RKO (cell line): Measurements from ENCODE around the gene XRN2.
A peak's percentile ranks its signal among the peaks of the same experiment; 100 is the strongest.

Source experiments
- DNase-seq: peaks from one replicate; pipeline ENCODE4 v3.0.0-alpha.2; 2016; ENCODE audit warnings: low spot score

Gene XRN2, protein sequence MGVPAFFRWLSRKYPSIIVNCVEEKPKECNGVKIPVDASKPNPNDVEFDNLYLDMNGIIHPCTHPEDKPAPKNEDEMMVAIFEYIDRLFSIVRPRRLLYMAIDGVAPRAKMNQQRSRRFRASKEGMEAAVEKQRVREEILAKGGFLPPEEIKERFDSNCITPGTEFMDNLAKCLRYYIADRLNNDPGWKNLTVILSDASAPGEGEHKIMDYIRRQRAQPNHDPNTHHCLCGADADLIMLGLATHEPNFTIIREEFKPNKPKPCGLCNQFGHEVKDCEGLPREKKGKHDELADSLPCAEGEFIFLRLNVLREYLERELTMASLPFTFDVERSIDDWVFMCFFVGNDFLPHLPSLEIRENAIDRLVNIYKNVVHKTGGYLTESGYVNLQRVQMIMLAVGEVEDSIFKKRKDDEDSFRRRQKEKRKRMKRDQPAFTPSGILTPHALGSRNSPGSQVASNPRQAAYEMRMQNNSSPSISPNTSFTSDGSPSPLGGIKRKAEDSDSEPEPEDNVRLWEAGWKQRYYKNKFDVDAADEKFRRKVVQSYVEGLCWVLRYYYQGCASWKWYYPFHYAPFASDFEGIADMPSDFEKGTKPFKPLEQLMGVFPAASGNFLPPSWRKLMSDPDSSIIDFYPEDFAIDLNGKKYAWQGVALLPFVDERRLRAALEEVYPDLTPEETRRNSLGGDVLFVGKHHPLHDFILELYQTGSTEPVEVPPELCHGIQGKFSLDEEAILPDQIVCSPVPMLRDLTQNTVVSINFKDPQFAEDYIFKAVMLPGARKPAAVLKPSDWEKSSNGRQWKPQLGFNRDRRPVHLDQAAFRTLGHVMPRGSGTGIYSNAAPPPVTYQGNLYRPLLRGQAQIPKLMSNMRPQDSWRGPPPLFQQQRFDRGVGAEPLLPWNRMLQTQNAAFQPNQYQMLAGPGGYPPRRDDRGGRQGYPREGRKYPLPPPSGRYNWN

DNA sequence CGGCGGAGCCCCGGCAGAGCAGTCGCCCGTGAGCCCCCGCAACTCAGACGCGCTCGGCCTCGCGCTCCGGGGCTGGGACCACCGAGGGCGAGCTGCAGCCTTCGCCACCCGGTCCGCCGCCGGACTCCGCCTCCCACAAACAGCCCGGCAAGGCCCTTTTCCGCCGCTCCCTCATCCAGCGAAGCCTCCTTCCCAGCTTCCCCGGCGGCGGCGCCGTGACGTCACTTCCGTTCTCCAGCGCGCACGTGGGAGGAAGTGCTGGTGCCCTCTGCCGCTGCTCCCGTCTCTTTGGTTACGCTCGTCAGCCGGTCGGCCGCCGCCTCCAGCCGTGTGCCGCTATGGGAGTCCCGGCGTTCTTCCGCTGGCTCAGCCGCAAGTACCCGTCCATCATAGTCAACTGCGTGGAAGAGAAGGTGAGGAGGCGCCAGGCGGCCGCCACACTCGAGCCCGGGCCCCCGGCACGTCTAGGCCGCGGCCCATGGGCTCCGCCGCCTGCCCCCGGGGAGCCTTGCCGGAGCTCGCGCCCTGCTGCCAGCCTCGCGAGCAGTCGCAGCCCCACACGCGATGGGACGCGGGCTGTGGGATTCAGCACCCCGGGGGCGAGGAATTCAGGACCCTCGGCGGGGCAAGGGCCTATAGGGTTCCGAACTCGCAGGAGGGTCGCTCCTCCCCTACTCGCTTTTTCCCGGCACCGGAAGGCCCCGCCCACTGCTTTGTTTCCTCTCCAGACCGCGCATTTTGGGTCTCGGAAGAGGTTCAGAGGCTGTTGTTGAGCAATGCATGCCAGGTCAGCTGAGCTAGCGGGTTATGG is at the start of gene XRN2:
Gene XRN2, plus strand, starts transcription at position 271 of the 811 bp plus-strand sequence. Its CDS starts 68 bp downstream, at position 339.
- DNase-seq, result peak; percentile 96

DNA sequence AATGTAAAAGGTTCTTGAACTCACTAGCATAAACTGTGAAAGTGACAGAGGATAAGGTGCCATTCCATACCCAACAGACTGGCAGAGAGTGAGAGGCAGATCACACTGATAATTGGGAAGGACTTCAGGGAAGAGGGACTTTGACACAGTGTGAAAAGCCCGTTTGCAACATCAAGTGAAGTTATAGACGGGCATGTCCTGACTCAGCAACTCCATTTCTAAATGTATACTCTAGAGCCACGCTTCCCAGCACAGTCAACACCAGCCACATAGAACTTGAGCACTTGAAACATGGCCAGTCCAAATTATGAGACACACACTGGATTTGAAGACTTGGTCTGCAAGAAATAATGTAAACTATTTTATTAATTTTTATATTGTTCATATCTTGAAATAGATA is 45.9 kb upstream of the XRN2 start:
- no peak for DNase-seq

GRCh38 chr20:21258411-21258810 is 44.7 kb upstream of the XRN2 start:
- no peak for DNase-seq

DNA sequence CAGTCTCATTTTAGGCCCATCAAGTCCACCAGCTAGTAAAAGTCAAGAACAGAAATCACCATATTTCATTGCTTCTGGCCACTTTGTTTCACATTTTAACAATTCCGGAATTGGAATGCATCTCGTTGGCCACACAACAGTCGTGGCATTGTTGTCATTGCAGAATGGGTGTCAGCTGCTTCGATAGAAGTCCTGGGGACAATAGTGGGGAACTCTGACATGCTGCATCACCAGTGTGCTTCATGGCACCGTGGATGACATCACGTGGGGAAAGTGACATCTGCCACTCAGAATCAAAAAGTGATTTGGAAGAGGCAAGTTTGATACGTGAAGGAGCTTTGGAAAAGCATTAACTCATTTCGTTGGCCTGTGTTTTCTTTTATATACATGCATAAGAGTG is 43.8 kb upstream of the XRN2 start:
- DNase-seq, result no peak

DNA sequence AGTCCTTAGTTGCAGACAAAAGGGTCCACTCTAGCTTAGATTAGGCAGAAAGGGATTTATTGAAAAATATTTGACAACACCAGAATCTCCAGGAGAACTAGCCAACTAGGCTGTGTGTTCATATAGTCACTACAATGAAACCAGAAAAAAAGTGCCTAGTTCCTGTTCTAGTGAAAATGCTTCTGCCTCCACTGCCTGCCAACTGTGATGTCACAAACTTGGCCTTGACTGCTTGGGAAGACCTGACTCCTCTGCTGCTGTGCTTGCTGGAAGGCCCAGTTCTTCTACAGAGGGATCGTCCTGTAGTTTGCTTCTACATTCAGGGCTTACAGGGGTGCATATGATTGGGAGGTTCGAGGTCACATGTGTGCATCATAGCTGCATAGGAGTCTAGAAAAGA is 40.3 kb upstream of the XRN2 start:
- DNase-seq, result no peak

- no peak for DNase-seq
Observed at GRCh38 chr20:21265261-21266190, 37.6 kb upstream of the XRN2 start.

DNA sequence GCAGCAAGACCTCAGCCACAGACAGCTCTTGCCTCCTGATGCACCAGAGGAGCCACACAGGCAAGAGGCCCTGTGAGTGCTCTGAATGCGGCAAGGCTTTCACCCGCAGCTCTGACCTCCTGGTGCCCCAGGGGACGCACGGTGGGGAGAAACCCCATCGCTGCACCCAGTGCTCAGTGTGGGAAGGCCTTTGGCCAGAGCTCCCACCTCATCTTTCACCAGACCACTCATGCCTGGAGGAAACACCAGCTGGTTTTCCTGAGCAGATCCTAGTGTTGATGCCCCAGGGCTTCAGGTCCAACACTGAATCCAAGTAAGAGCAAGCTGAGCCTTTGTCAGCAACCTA is 37.0 kb upstream of the XRN2 start:
- DNase-seq, result no peak

GRCh38 chr20:21269772-21270171 is 33.4 kb upstream of the XRN2 start:
- DNase-seq, result no peak

GRCh38 chr20:21270806-21271205 is 32.3 kb upstream of the XRN2 start:
- DNase-seq, result no peak

GRCh38 chr20:21272279-21272678 is 30.9 kb upstream of the XRN2 start:
- no peak for DNase-seq

GRCh38 chr20:21272679-21273078 is 30.5 kb upstream of the XRN2 start:
- no peak for DNase-seq

DNA sequence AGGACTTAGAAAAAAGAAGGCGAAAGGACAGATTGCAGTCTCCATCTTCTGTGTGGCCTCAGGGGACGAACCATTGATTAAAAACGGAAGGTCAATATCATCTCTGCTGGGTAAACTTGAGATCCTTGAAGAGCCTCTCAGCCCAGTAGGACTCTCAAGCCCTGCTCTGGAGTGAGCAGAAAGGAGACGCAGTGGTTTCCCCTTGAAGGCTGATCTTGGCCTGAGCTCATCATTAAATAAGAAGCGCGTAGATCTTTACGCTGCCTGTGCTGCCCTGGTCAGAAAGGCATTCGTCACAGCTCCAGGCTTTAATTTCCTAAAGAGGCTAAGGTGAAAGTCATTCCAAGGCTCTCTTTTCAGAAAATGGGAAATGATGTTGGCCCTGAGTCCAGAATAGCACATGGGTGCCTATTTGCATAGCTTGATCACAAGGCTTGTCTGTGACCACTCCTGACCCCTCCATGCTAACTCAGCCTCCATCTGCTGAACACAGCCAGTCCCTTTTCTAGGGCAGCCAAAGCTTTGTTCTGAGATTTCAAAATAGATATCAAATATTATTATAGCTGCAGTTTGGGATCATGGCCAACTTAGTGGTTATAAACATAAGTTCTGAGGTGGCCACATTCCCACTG is 29.3 kb upstream of the XRN2 start:
- DNase-seq, result no peak

DNA sequence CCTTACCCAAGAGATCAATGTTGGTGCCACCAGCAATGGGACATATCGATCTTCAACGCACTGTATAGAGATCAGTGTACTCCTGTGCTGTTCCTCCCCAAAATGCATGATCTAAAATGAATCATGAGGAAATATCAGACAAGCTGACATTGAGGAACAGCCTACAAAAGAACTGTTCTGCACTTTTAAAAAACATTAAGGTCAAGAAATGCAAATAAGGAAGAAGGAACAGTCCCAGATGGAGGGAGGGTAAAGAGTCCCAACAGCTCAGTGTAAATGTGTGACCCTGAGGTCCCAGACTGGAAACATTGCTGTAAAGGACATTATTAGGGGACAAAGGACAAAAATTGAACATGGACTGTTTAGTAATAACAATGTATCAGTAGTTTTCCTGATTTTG is 24.3 kb upstream of the XRN2 start:
- no peak for DNase-seq

DNA sequence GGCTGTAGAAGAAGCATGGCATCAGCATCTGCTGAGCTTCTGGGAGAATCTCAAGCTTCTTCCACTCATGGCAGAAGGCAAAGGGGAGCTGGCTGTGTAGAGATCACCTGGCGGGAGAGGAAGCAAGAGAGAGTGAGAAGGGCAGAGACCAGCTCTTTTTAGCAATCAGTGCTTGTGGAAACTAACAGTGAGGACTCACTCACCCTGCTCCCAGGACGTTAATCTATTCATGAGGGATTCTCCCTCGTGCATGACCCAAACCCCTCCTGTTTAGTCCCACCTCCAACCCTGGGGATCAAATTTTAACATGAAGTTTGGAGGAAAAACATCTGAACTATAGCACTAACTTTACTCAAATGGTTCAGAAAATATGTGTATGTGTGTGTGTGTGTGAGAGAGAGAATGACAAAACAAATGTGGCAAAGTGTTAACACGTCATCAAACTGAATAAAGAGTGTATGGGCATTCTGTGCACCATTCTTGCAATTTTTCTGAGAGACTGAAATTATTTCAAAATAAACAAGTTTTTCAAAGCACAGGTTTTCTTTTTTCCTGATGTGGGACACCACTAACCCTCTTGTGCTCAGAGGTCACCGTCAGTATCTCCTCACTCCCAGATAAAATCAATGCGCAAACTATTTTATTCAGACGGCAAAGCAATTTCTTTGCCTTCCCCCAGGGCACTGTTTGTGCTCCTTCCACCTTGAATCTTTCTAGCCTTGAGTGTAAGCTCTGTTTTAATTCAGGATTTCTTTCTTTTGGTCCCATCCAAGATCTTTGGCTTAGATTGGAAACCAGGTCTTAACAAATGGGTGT is 23.2 kb upstream of the XRN2 start:
- no peak for DNase-seq

DNA sequence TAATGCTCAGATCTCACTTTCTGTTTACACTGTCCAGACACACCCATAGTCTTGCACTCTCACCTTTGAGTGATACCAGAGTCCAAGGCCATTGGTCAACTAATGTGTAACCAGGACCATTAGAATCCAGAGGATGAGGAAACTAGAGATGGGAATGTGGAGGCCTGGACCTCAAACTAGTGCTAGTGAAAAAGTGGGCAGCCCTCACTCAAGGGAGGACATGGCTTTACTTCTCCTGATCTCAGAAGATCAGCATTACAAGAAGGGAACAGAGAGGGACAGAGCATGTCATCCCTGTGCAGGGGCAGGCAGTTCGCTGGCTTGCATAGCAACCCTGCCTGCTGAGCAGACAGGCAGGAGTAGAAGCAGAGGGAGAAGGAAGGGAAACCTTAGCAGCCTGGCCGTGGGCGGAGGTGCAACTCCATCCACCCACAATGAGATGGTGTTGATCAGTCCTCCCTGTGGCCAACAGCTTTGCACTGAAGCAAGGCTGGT is 22.6 kb upstream of the XRN2 start:
- DNase-seq, result no peak

DNA sequence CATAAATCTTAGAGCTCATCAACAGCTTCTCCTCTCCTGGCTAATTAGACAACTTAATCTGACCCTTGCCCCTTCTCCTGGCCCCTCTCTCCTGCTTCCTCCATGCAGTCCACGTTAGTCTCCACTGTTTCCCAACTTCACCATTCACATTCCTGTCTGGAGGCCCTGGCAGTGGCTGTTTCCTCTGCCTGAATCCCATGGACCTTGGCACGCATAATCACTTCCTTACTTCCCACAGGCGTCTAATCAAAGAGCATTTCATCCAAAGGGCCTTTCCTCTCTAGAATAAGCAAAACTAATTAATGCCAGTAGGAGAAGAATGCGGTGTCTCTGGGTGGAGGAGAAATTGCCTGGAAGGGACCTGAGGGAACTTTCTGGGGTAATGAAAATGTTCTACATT is 16.4 kb upstream of the XRN2 start:
- no peak for DNase-seq

- DNase-seq, result no peak
Observed at GRCh38 chr20:21288587-21289370, 14.4 kb upstream of the XRN2 start.

DNA sequence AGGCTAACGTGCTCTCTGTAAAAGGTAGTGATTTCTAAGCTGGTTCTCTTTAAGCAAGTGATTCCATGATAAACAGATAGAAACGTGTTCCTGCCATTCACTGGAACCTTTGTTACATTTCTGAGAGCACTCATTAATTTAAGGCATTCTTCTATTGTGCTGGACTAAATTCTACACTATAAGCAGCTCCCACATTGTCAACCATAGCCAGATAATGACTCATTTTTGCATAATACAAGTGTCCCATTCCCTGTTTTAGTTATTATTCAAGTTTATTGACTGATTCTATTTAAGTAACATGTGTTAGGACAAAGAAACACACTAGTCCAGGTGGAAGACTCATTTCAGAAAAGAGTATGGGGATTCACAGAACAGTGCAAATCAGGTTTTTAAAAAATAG is 13.5 kb upstream of the XRN2 start:
- DNase-seq, result no peak

DNA sequence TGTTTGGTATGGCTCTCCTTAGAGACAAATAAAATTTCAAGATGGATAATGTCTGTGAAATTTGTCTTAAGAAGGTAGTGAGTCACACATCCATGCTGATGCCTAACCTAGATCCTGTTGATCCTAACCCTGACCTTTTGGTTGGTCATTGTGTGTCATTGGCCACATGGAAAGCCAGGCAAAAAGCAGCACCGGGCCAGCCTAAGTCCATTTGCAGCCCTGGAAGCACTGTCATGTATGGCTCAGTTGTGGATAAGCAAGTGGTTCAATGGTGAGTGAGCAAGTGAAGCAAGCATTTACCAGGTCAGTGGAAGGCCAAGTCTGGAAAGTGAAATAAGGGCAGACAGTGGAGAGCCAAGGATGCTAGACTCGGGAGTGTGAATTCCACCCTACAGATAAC is 12.1 kb upstream of the XRN2 start:
- DNase-seq, result peak; percentile 56
